Retinal pigment epithelial cell (primary cell): Measurements from ENCODE around the gene CYBRD1.
A peak's percentile ranks its signal among the peaks of the same experiment; 100 is the strongest.

Experiments
- DNase-seq: peaks from one replicate; pipeline ENCODE4 v3.0.0-alpha.2; 2010; ENCODE audit warnings: low read depth
- H3K4me3 ChIP-seq: 2 replicates; pipeline ENCODE4 v1.5.1; 2011; ENCODE audit warnings: mild to moderate bottlenecking, low read length, control low read depth, moderate library complexity
- TF ChIP-seq, protein P1 (sequence below): conservative IDR thresholded peaks from 2 replicates; pipeline ENCODE4 v1.5.1; 2011; ENCODE audit warnings: low read depth, low read length, control low read depth, inconsistent platforms

CYBRD1 gene

GRCh38 chr2:171566753-171567152 lies 44.5 kb downstream of the CYBRD1 start:
- TF ChIP-seq, protein P1, sequence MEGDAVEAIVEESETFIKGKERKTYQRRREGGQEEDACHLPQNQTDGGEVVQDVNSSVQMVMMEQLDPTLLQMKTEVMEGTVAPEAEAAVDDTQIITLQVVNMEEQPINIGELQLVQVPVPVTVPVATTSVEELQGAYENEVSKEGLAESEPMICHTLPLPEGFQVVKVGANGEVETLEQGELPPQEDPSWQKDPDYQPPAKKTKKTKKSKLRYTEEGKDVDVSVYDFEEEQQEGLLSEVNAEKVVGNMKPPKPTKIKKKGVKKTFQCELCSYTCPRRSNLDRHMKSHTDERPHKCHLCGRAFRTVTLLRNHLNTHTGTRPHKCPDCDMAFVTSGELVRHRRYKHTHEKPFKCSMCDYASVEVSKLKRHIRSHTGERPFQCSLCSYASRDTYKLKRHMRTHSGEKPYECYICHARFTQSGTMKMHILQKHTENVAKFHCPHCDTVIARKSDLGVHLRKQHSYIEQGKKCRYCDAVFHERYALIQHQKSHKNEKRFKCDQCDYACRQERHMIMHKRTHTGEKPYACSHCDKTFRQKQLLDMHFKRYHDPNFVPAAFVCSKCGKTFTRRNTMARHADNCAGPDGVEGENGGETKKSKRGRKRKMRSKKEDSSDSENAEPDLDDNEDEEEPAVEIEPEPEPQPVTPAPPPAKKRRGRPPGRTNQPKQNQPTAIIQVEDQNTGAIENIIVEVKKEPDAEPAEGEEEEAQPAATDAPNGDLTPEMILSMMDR: no peak
- DNase-seq: no peak
- no peak overlapping the region for H3K4me3 ChIP-seq

GRCh38 chr2:171568089-171568488 lies 45.8 kb downstream of the CYBRD1 start:
- no peak for DNase-seq
- TF ChIP-seq, protein P1: no peak
- H3K4me3 ChIP-seq: no peak overlapping the region

GRCh38 chr2:171571721-171572120 lies 49.4 kb downstream of the CYBRD1 start:
- H3K4me3 ChIP-seq: no peak overlapping the region
- TF ChIP-seq, protein P1: no peak
- DNase-seq: no peak

DNA sequence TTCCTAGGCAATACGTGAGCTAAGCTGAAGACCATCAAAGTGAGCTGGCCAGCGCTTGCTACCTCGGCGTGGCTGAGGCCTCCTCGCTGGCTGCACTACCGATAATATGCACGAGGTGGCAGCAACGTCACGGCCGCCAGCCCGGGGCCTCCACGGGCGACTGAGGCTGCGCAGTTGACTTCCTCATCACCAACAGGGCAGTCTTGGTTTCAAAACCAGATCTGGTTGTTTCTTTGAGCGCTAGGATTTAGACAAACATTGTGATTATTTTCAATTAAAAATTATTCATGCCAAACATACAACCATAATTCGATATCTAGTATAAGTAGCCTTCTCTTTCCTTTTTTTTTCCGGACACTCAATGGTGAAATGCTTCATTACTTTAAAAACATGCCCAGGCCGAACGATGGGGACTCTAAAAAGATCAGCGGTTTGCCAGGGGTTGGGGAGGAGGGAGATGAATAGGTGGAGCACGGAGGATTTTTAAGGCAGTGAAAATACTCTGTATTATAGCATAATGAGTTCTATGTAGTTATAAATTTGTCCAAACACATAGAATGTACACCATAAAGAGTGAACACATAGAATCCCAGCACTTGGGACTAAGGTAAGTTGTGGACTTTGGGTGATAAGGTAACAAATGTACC lies 52.0 kb downstream of the CYBRD1 start:
- H3K4me3 ChIP-seq: no peak overlapping the region
- peak; percentile 9 for DNase-seq
- TF ChIP-seq, protein P1: peak; percentile 91

DNA sequence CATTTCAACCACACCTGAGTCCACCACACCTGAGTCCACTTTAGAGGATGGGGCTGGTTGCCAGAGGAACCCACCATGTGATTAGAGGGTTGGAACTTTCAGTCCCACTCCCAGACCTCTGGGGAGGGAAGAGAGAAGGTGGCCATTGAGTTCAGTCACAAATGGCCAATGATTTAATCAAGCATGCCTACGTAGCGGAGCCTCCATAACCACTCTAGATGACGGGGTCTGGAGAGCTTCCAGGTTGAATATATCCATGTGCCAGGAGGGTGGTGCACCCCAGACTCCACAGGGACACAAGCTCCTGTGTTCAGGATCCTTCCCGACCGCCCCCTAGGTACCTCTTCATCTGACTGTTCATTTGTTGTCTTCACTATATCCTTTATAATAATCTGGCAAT lies 53.3 kb downstream of the CYBRD1 start:
- no peak overlapping the region for H3K4me3 ChIP-seq
- DNase-seq: no peak
- TF ChIP-seq, protein P1: no peak

GRCh38 chr2:171578127-171578803 lies 56.0 kb downstream of the CYBRD1 start:
- TF ChIP-seq, protein P1: no peak
- no peak for DNase-seq
- H3K4me3 ChIP-seq: no peak overlapping the region

DNA sequence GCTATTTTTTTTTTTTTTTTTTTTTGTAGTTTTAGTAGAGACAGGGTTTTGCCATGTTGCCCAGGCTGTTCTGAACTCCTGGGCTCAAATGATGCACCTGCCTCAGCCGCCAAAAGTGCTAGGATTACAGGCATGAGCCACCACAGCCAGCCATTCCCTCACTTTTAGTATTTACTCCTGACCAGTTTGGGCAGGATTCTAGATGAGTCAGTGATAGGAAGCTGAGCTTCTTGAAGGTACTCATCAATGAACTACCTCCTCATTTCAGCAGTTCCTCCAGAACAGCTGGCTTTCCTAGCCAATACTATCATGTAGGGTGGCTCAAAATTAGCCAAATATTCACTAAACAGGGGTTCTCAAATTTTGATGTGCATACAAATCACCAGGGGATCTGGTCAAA lies 57.2 kb downstream of the CYBRD1 start:
- TF ChIP-seq, protein P1: no peak
- no peak for DNase-seq
- no peak overlapping the region for H3K4me3 ChIP-seq
